Measurements from ENCODE around the gene RPS6KA2. TPM values are rescaled to one million over a fixed set of nuclear protein-coding genes. Genes with fewer than 3 reads are reported as not detected.

The RPS6KA2 gene
- total RNA-seq, 2 donors from 2014 or later, result 59.5 to 75.4 TPM

GRCh38 chr6:166459906-166460305, 167.1 kb downstream of the RPS6KA2 start:
- no peak for ATAC-seq (ENCODE audit: insufficient number of reproducible peaks, low FRiP score, low read depth)
- no peak overlapping the region for H3K27ac ChIP-seq
- no peak for DNase-seq (ENCODE audit: low spot score)
- H3K27me3 ChIP-seq (replicated peaks; ENCODE audit: insufficient read depth), result no peaks in the 10 kb centered on the region
- H3K36me3 ChIP-seq, result no peaks in the 10 kb centered on the region
- no peak for TF ChIP-seq CTCF (IDR thresholded peaks at IDR 0.05)
- H3K4me3 ChIP-seq, result no peak overlapping the region
- H3K4me1 ChIP-seq (ENCODE audit: control insufficient read depth in 1 of 2, low read depth in 2 of 2), result peaks cover 0 to 8% of the 10 kb centered on the region in 2 donors
- no peaks in the 10 kb centered on the region for H3K9me3 ChIP-seq

GRCh38 chr6:166459272-166459671, 167.8 kb downstream of the RPS6KA2 start:
- H3K4me3 ChIP-seq, result no peak overlapping the region
- no peaks in the 10 kb centered on the region for H3K27me3 ChIP-seq (replicated peaks; ENCODE audit: insufficient read depth)
- DNase-seq (ENCODE audit: low spot score) (no peak), ATAC-seq (ENCODE audit: insufficient number of reproducible peaks, low FRiP score, low read depth) (no peak)
- no peaks in the 10 kb centered on the region for H3K9me3 ChIP-seq
- TF ChIP-seq CTCF (IDR thresholded peaks at IDR 0.05), result no peak
- peaks cover 0 to 2% of the 10 kb centered on the region in 2 donors for H3K4me1 ChIP-seq (ENCODE audit: control insufficient read depth in 1 of 2, low read depth in 2 of 2)
- no peaks in the 10 kb centered on the region for H3K36me3 ChIP-seq
- no peak overlapping the region for H3K27ac ChIP-seq

- no peaks in the 10 kb centered on the region for H3K4me1 ChIP-seq (ENCODE audit: control insufficient read depth in 1 of 2, low read depth in 2 of 2)
- TF ChIP-seq CTCF (IDR thresholded peaks at IDR 0.05), result no peak
- no peak overlapping the region for H3K4me3 ChIP-seq
- H3K36me3 ChIP-seq, result no peaks in the 10 kb centered on the region
- H3K27me3 ChIP-seq (replicated peaks; ENCODE audit: insufficient read depth), result no peaks in the 10 kb centered on the region
- DNase-seq (ENCODE audit: low spot score) (no peak), ATAC-seq (ENCODE audit: insufficient number of reproducible peaks, low FRiP score, low read depth) (no peak)
- no peak overlapping the region for H3K27ac ChIP-seq
- no peaks in the 10 kb centered on the region for H3K9me3 ChIP-seq
Measured at GRCh38 chr6:166456395-166457156, 170.5 kb downstream of the RPS6KA2 start.

GRCh38 chr6:166454692-166455515, 172.1 kb downstream of the RPS6KA2 start:
- H3K36me3 ChIP-seq, result no peaks in the 10 kb centered on the region
- no peak overlapping the region for H3K27ac ChIP-seq
- H3K27me3 ChIP-seq (replicated peaks; ENCODE audit: insufficient read depth), result no peaks in the 10 kb centered on the region
- no peaks in the 10 kb centered on the region for H3K4me1 ChIP-seq (ENCODE audit: control insufficient read depth in 1 of 2, low read depth in 2 of 2)
- no peaks in the 10 kb centered on the region for H3K9me3 ChIP-seq
- H3K4me3 ChIP-seq, result no peak overlapping the region
- DNase-seq (ENCODE audit: low spot score) (no peak), ATAC-seq (ENCODE audit: insufficient number of reproducible peaks, low FRiP score, low read depth) (no peak)
- TF ChIP-seq CTCF (IDR thresholded peaks at IDR 0.05), result no peak

- H3K27ac ChIP-seq, result no peak overlapping the region
- H3K9me3 ChIP-seq, result no peaks in the 10 kb centered on the region
- H3K27me3 ChIP-seq (replicated peaks; ENCODE audit: insufficient read depth), result no peaks in the 10 kb centered on the region
- DNase-seq (ENCODE audit: low spot score) (no peak), ATAC-seq (ENCODE audit: insufficient number of reproducible peaks, low FRiP score, low read depth) (no peak)
- no peaks in the 10 kb centered on the region for H3K4me1 ChIP-seq (ENCODE audit: control insufficient read depth in 1 of 2, low read depth in 2 of 2)
- no peak for TF ChIP-seq CTCF (IDR thresholded peaks at IDR 0.05)
- no peak overlapping the region for H3K4me3 ChIP-seq
- H3K36me3 ChIP-seq, result no peaks in the 10 kb centered on the region
Measured at GRCh38 chr6:166453651-166454050, 173.4 kb downstream of the RPS6KA2 start.
